IPS-NIHi11 (cell line): ENCODE measurements around the gene ARHGEF10L.
"Not testable (repeated sequence)": the region's sequence is repeated elsewhere in the genome, so short reads cannot be mapped to it uniquely, and the experiment has no call there.

Experiments used
- DNase-seq: peaks from one replicate; pipeline ENCODE4 v3.0.0; 2012; ENCODE audit warnings: mixed read lengths, low spot score

The ARHGEF10L gene

DNA sequence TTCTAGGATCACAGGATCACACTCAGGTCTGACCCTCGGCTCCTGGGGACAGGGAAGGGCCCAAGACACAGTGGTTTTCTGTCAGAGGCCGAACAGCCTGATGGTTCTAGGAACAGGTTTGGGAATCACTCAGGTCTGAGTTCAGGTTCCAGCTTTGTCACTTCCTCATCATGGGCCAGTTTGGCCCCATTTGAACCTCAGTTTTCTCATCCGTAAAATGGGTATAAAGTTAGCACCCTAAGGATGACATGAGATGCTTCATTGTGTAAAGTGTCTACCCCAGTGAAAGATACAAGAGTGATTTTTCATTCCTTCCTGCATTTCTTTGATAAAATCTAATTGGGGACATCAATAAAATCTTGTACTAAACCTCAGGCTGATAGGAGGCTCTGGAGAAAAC lies 204.4 kb downstream of the ARHGEF10L start:
- DNase-seq: no peak

DNA sequence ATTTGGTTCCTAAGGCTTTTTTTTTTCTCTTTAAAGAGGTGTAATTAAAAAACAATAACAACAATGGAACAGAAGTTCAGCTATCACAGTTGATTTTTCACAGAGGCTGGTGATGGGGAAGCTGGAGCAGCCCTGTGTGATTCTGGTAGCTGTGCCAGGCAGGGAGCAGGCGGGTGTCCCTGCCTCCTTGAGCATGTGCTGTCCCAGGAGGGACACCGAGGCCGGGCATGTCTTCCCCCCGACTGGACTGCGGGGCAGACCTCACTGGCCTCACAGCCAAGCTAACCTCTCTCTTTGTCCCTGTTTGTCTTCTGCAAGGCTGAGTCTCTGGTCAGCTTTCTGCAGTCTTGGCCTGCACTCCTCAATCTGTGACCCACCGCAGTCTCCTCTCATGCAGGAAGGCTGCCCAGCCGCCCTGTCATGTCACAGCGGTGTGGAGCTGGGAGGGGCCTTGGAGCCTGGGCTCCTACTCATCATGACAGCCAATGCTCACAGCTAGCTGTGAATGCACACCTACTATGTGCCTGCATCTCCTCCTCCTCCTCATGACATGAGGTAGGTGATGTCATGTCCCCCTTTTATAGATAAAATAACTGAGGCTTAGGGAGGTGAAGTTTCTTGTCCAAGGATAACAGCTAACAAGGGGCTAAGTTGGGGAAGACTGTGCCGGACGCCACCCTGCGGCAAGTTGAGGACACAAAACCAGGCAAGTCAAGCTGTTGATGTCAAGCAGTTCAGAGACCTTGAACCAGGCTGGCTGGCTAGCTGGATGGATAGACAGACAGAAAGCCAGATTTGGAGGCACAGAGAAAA lies 205.4 kb downstream of the ARHGEF10L start:
- no peak for DNase-seq

DNA sequence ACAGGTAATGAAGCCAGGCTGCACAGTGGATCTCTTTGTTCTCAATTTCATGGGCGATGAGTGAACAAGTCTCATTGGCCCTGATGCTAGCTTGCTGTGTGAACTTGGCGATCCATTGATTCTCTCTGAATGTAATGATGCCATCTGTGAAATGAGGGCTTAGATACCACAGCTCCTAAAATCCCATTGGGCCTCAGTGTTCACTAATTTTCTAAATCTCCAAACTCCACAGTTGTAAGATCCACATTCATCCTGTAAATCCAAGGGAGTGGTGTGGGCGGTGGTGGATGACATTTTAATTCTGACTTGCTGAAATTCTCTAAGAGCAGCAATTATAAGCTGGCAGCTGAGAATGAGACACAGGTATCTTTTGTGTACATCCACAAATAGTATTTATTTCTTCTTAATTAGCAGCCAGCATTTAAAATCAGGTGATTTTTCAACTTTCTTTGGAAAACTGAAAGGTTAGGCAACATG lies 206.0 kb downstream of the ARHGEF10L start:
- DNase-seq: no peak

DNA sequence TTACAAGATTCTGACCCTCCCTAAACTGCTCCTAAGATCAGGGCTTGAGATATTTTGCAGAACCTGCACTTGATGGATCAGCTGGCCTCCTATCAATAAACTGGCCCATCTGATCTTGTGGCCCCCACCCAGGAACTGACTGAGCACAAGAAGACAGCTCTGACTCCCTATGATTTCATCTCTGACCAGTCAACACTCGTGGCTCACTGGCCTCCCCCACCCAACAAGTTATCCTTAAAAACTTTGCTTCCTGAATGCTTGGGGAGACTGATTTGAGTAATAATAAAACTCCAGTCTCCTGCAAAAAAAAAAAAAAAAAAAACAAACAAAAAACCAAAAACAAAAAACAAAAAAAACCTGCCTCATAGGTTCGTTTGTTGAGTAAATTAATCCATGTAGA lies 206.8 kb downstream of the ARHGEF10L start:
- DNase-seq: not testable (repeated sequence)

DNA sequence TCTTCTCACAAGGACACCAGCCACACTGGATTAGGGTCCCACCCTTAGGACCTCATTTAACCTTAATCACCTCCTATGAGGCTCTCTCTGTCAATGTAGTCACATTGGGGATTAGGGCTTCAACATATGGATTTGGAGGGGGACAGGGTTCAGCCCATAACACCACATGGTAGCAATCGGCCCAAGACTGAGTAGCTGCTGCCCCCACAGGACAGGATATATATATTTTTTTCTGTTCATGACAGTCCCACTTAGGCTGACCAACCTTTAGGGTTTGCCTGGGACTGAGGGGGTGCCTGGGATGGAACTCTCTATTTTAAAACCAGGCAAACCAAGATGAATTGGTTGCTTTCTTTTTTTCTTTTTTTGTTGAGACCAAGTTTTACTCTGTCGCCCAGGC lies 207.4 kb downstream of the ARHGEF10L start:
- no peak for DNase-seq
